GM23338 (cell line): ENCODE data around the gene OLFM1. TPM values are rescaled to one million over a fixed set of nuclear protein-coding genes. Genes with fewer than 3 reads are reported as not detected.

Source experiments
- ATAC-seq: fragments of 200-7000 bp; cut with Tn5 transposase; 3 replicates; pipeline ENCODE4 v1.9.1; 2020
- DNase-seq: peaks from one replicate; pipeline ENCODE4 v3.0.0-alpha.2; 2015; ENCODE audit warnings: low spot score
- H2AFZ ChIP-seq: fragments of 200-600 bp; sonication (generic); 2 replicates; pipeline ENCODE4 v1.8.0; 2016; ENCODE audit warnings: antibody characterized with exemption, mild to moderate bottlenecking, moderate library complexity
- H3F3A ChIP-seq: fragments of 200-600 bp; sonication (generic); replicated peaks from 2 replicates; pipeline ENCODE4 v1.8.0; 2017; ENCODE audit warnings: antibody characterized with exemption, mixed run types, low read depth
- H3K27ac ChIP-seq: fragments of 200-600 bp; sonication (generic); 2 replicates; pipeline ENCODE4 v1.6.1; 2016; ENCODE audit warnings: low read depth
- H3K27me3 ChIP-seq: fragments of 200-600 bp; sonication (generic); 2 replicates; pipeline ENCODE4 v1.8.0; 2016; ENCODE audit warnings: mild to moderate bottlenecking, mixed run types, moderate library complexity; ENCODE audit not compliant: insufficient read depth
- H3K36me3 ChIP-seq: fragments of 200-600 bp; sonication (generic); 2 replicates; pipeline ENCODE4 v1.8.0; 2016; ENCODE audit warnings: mild to moderate bottlenecking; ENCODE audit not compliant: insufficient read depth
- H3K4me1 ChIP-seq: fragments of 200-600 bp; sonication (generic); 2 replicates; pipeline ENCODE4 v1.8.0; 2016; ENCODE audit warnings: mild to moderate bottlenecking, moderate library complexity; ENCODE audit not compliant: insufficient read depth
- H3K4me2 ChIP-seq: fragments of 200-600 bp; sonication (generic); 2 replicates; pipeline ENCODE4 v1.7.1; 2017; ENCODE audit warnings: mixed run types
- H3K4me3 ChIP-seq: fragments of 200-600 bp; sonication (generic); 2 replicates; pipeline ENCODE4 v1.6.1; 2016; ENCODE audit warnings: mixed run types
- H3K79me2 ChIP-seq: fragments of 200-600 bp; sonication (generic); replicated peaks from 2 replicates; pipeline ENCODE4 v1.8.0; 2017; ENCODE audit warnings: mild to moderate bottlenecking; ENCODE audit not compliant: insufficient read depth
- H3K9me2 ChIP-seq: fragments of 200-600 bp; sonication (generic); 2 replicates; pipeline ENCODE4 v1.8.0; 2017; ENCODE audit not compliant: insufficient read depth
- H4K20me1 ChIP-seq: fragments of 200-600 bp; sonication (generic); replicated peaks from 2 replicates; pipeline ENCODE4 v1.8.0; 2017; ENCODE audit warnings: mild to moderate bottlenecking; ENCODE audit not compliant: insufficient read depth
- H3K27ac Mint-ChIP-seq: 2 replicates; pipeline ENCODE4 v1.8.0; 2020; ENCODE audit warnings: inconsistent platforms, mild to moderate bottlenecking, moderate library complexity, mixed read lengths
- H3K27me3 Mint-ChIP-seq: 3 replicates; pipeline ENCODE4 v1.8.0; 2022; ENCODE audit warnings: low read depth, mild to moderate bottlenecking, moderate library complexity, mixed read lengths, inconsistent platforms; ENCODE audit not compliant: insufficient read depth, poor library complexity
- H3K36me3 Mint-ChIP-seq: 3 replicates; pipeline ENCODE4 v1.8.0; 2021; ENCODE audit warnings: low read depth, mild to moderate bottlenecking, inconsistent platforms, moderate library complexity, mixed read lengths
- H3K4me1 Mint-ChIP-seq: 3 replicates; pipeline ENCODE4 v1.8.0; 2020; ENCODE audit warnings: mild to moderate bottlenecking, inconsistent platforms, mixed read lengths
- H3K4me3 Mint-ChIP-seq: 3 replicates; pipeline ENCODE4 v1.8.0; 2021; ENCODE audit warnings: moderate library complexity, mild to moderate bottlenecking, inconsistent platforms, mixed read lengths
- H3K9me3 Mint-ChIP-seq: 3 replicates; pipeline ENCODE4 v1.8.0; 2020; ENCODE audit warnings: moderate library complexity, mild to moderate bottlenecking, inconsistent platforms, mixed read lengths
- CREB1 ChIP-seq: fragments of 250-450 bp; sonication (Bioruptor Pico); IDR thresholded peaks from 2 replicates; pipeline ENCODE4 v1.5.0; 2020; ENCODE audit warnings: low read depth, mild to moderate bottlenecking, moderate library complexity
- EZH2 ChIP-seq: fragments of 200-600 bp; sonication (generic); IDR thresholded peaks from one replicate; pipeline ENCODE4 v1.8.0; 2017; ENCODE audit warnings: antibody characterized with exemption, mild to moderate bottlenecking, low read depth; ENCODE audit not compliant: unreplicated experiment
- EZH2phosphoT487 ChIP-seq: fragments of 200-600 bp; sonication (generic); IDR thresholded peaks from one replicate; pipeline ENCODE4 v1.8.1; 2018; ENCODE audit warnings: antibody characterized with exemption; ENCODE audit not compliant: unreplicated experiment
- JUNB ChIP-seq: IDR thresholded peaks from one replicate; pipeline ENCODE4 v1.6.1; 2016; ENCODE audit warnings: antibody characterized with exemption; ENCODE audit not compliant: unreplicated experiment
- NANOG ChIP-seq: IDR thresholded peaks from 2 replicates; pipeline ENCODE4 v1.6.1; 2016; ENCODE audit warnings: antibody characterized with exemption, borderline replicate concordance
- POLR2AphosphoS5 ChIP-seq: IDR thresholded peaks from 2 replicates; pipeline ENCODE4 v1.6.1; 2016; ENCODE audit warnings: antibody characterized with exemption, low read depth
- STAT1 ChIP-seq: IDR thresholded peaks from one replicate; pipeline ENCODE4 v1.6.1; 2016; ENCODE audit warnings: antibody characterized with exemption; ENCODE audit not compliant: unreplicated experiment
- ZNF114 ChIP-seq: fragments of 250-450 bp; sonication (Bioruptor Pico); IDR thresholded peaks from 2 replicates; pipeline ENCODE4 v1.5.0; 2020; ENCODE audit warnings: mild to moderate bottlenecking, moderate library complexity
- ZNF331 ChIP-seq: fragments of 250-450 bp; sonication (Bioruptor Pico); IDR thresholded peaks from 2 replicates; pipeline ENCODE4 v1.5.0; 2020; ENCODE audit warnings: low read depth, mild to moderate bottlenecking, moderate library complexity
- polyA plus RNA-seq: library from polyadenylated mRNA; unstranded; fragments of >200 nt; fragmentation: Nextera tagmentation; extraction: Ambion mirVana; gene quantifications from 2 replicates; pipeline ENCODE4 v1.2.1, GENCODE V29; 2016
- total RNA-seq: library from RNA; depleted of rRNA; stranded (reverse); fragments of >200 nt; shearing (Covaris generic); gene quantifications from 2 replicates; pipeline ENCODE4 v1.2.3, GENCODE V29; 2014
- TF ChIP-seq, protein P1 (sequence below): fragments of 250-450 bp; sonication (Bioruptor Pico); IDR thresholded peaks from 2 replicates; pipeline ENCODE4 v1.5.0; 2020; ENCODE audit warnings: mild to moderate bottlenecking, moderate library complexity
- TF ChIP-seq, protein P2 (sequence below): IDR thresholded peaks from 2 replicates; pipeline ENCODE4 v1.6.1; 2016; ENCODE audit warnings: antibody characterized with exemption
- TF ChIP-seq, protein P3 (sequence below), 2 experiments: fragments of 200-600 bp in 1 of 2; sonication (generic) in 1 of 2; conservative IDR thresholded peaks; 2 replicates each; pipeline versions ENCODE4 v1.5.1 to v1.6.1; 2016 to 2017; ENCODE audit warnings: antibody characterized with exemption in 2 of 2, low read depth in 2 of 2, mild to moderate bottlenecking in 2 of 2, moderate library complexity in 1 of 2
- TF ChIP-seq, protein P4 (sequence below): IDR thresholded peaks from one replicate; pipeline ENCODE4 v1.6.1; 2018; ENCODE audit warnings: antibody characterized with exemption; ENCODE audit not compliant: unreplicated experiment

Gene OLFM1
- total and polyA plus RNA-seq, 2 experiments from 2014 or later, result 20.6 to 40.1 TPM

DNA sequence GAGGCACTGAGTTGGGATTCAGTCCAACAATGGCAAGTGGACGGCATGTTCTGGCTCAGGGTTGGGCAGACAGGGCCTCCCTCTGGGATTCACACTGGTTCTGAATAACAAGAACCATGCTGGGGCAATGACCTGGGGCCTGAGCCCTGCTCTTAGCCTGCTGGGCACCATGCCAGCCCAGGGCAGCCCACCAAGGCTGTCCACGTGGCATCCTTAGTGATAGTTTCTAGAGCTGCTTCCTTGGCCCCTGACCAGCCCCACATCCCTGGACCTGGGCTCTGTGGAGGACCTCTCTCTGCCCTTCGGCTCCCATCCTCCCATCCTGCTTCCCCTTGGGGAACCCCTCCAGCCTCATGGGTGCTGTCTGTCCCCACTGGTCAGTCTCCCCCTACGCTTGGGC is 22.3 kb upstream of the OLFM1 start (continued):
- no peak for TF ChIP-seq STAT1
- no peak for TF ChIP-seq EZH2phosphoT487
- TF ChIP-seq ZNF114 (CRISPR knock-in tag), result no peak

DNA sequence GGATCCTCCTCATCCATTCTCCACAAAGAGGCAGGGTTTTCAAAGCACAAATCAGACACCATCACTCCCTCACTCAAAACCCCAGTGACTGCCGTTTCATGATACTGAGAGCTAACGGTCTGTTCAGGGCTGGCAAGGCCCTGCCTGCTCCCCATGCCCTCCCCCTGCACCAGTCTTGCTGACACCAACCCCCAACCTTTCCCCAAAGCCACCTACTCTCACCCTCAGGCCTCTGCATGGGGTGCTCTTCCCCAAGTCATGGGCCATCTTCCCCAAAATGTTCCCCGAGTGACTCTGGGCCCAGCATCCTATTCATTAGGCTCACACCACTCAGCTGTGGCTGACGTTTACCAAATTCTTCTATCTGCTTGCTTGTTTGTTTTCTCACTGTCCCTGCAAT is 21.7 kb upstream of the OLFM1 start:
- ATAC-seq, result no peak
- no peak overlapping the region for H3K27ac Mint-ChIP-seq
- no peak overlapping the region for H3K4me3 Mint-ChIP-seq
- no peaks in the 10 kb centered on the region for H3K9me2 ChIP-seq
- H3F3A ChIP-seq, result no peaks in the 10 kb centered on the region
- no peak overlapping the region for H2AFZ ChIP-seq
- H3K27me3 Mint-ChIP-seq, result peaks cover 12% of the 10 kb centered on the region
- H3K36me3 Mint-ChIP-seq, result peaks cover 11% of the 10 kb centered on the region
- no peaks in the 10 kb centered on the region for H3K4me1 ChIP-seq
- H3K27me3 ChIP-seq, result no peaks in the 10 kb centered on the region
- H3K4me1 Mint-ChIP-seq, result peaks cover 7% of the 10 kb centered on the region
- TF ChIP-seq ZNF114 (CRISPR knock-in tag) (no peak), CREB1 (CRISPR knock-in tag) (no peak), EZH2 (no peak), ZNF331 (CRISPR knock-in tag) (no peak), POLR2AphosphoS5 (no peak), EZH2phosphoT487 (no peak), NANOG (no peak), STAT1 (no peak), JUNB (no peak)
- TF ChIP-seq, protein P1, sequence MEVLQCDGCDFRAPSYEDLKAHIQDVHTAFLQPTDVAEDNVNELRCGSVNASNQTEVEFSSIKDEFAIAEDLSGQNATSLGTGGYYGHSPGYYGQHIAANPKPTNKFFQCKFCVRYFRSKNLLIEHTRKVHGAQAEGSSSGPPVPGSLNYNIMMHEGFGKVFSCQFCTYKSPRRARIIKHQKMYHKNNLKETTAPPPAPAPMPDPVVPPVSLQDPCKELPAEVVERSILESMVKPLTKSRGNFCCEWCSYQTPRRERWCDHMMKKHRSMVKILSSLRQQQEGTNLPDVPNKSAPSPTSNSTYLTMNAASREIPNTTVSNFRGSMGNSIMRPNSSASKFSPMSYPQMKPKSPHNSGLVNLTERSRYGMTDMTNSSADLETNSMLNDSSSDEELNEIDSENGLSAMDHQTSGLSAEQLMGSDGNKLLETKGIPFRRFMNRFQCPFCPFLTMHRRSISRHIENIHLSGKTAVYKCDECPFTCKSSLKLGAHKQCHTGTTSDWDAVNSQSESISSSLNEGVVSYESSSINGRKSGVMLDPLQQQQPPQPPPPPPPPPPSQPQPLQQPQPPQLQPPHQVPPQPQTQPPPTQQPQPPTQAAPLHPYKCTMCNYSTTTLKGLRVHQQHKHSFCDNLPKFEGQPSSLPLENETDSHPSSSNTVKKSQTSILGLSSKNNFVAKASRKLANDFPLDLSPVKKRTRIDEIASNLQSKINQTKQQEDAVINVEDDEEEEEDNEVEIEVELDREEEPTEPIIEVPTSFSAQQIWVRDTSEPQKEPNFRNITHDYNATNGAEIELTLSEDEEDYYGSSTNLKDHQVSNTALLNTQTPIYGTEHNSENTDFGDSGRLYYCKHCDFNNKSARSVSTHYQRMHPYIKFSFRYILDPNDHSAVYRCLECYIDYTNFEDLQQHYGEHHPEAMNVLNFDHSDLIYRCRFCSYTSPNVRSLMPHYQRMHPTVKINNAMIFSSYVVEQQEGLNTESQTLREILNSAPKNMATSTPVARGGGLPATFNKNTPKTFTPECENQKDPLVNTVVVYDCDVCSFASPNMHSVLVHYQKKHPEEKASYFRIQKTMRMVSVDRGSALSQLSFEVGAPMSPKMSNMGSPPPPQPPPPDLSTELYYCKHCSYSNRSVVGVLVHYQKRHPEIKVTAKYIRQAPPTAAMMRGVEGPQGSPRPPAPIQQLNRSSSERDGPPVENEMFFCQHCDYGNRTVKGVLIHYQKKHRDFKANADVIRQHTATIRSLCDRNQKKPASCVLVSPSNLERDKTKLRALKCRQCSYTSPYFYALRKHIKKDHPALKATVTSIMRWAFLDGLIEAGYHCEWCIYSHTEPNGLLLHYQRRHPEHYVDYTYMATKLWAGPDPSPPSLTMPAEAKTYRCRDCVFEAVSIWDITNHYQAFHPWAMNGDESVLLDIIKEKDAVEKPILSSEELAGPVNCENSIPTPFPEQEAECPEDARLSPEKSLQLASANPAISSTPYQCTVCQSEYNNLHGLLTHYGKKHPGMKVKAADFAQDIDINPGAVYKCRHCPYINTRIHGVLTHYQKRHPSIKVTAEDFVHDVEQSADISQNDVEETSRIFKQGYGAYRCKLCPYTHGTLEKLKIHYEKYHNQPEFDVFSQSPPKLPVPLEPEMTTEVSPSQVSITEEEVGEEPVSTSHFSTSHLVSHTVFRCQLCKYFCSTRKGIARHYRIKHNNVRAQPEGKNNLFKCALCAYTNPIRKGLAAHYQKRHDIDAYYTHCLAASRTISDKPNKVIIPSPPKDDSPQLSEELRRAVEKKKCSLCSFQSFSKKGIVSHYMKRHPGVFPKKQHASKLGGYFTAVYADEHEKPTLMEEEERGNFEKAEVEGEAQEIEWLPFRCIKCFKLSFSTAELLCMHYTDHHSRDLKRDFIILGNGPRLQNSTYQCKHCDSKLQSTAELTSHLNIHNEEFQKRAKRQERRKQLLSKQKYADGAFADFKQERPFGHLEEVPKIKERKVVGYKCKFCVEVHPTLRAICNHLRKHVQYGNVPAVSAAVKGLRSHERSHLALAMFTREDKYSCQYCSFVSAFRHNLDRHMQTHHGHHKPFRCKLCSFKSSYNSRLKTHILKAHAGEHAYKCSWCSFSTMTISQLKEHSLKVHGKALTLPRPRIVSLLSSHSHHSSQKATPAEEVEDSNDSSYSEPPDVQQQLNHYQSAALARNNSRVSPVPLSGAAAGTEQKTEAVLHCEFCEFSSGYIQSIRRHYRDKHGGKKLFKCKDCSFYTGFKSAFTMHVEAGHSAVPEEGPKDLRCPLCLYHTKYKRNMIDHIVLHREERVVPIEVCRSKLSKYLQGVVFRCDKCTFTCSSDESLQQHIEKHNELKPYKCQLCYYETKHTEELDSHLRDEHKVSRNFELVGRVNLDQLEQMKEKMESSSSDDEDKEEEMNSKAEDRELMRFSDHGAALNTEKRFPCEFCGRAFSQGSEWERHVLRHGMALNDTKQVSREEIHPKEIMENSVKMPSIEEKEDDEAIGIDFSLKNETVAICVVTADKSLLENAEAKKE (CRISPR knock-in tag), result no peak
- TF ChIP-seq, protein P2, sequence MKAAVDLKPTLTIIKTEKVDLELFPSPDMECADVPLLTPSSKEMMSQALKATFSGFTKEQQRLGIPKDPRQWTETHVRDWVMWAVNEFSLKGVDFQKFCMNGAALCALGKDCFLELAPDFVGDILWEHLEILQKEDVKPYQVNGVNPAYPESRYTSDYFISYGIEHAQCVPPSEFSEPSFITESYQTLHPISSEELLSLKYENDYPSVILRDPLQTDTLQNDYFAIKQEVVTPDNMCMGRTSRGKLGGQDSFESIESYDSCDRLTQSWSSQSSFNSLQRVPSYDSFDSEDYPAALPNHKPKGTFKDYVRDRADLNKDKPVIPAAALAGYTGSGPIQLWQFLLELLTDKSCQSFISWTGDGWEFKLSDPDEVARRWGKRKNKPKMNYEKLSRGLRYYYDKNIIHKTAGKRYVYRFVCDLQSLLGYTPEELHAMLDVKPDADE, result no peak
- TF ChIP-seq, protein P3, sequence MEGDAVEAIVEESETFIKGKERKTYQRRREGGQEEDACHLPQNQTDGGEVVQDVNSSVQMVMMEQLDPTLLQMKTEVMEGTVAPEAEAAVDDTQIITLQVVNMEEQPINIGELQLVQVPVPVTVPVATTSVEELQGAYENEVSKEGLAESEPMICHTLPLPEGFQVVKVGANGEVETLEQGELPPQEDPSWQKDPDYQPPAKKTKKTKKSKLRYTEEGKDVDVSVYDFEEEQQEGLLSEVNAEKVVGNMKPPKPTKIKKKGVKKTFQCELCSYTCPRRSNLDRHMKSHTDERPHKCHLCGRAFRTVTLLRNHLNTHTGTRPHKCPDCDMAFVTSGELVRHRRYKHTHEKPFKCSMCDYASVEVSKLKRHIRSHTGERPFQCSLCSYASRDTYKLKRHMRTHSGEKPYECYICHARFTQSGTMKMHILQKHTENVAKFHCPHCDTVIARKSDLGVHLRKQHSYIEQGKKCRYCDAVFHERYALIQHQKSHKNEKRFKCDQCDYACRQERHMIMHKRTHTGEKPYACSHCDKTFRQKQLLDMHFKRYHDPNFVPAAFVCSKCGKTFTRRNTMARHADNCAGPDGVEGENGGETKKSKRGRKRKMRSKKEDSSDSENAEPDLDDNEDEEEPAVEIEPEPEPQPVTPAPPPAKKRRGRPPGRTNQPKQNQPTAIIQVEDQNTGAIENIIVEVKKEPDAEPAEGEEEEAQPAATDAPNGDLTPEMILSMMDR (conservative IDR thresholded peaks at IDR 0.05; ENCODE audit: low read depth in 2 of 2), result no peak
- TF ChIP-seq, protein P4, sequence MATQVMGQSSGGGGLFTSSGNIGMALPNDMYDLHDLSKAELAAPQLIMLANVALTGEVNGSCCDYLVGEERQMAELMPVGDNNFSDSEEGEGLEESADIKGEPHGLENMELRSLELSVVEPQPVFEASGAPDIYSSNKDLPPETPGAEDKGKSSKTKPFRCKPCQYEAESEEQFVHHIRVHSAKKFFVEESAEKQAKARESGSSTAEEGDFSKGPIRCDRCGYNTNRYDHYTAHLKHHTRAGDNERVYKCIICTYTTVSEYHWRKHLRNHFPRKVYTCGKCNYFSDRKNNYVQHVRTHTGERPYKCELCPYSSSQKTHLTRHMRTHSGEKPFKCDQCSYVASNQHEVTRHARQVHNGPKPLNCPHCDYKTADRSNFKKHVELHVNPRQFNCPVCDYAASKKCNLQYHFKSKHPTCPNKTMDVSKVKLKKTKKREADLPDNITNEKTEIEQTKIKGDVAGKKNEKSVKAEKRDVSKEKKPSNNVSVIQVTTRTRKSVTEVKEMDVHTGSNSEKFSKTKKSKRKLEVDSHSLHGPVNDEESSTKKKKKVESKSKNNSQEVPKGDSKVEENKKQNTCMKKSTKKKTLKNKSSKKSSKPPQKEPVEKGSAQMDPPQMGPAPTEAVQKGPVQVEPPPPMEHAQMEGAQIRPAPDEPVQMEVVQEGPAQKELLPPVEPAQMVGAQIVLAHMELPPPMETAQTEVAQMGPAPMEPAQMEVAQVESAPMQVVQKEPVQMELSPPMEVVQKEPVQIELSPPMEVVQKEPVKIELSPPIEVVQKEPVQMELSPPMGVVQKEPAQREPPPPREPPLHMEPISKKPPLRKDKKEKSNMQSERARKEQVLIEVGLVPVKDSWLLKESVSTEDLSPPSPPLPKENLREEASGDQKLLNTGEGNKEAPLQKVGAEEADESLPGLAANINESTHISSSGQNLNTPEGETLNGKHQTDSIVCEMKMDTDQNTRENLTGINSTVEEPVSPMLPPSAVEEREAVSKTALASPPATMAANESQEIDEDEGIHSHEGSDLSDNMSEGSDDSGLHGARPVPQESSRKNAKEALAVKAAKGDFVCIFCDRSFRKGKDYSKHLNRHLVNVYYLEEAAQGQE, result no peak
- no peaks in the 10 kb centered on the region for H3K79me2 ChIP-seq
- H3K4me3 ChIP-seq, result no peak overlapping the region
- H3K36me3 ChIP-seq, result no peaks in the 10 kb centered on the region
- H3K27ac ChIP-seq, result no peak overlapping the region
- no peak for DNase-seq
- H3K4me2 ChIP-seq, result no peak overlapping the region
- H4K20me1 ChIP-seq, result no peaks in the 10 kb centered on the region
- peaks cover 42% of the 10 kb centered on the region for H3K9me3 Mint-ChIP-seq
